Measurements from ENCODE around the gene APOBR.

Gene APOBR

DNA sequence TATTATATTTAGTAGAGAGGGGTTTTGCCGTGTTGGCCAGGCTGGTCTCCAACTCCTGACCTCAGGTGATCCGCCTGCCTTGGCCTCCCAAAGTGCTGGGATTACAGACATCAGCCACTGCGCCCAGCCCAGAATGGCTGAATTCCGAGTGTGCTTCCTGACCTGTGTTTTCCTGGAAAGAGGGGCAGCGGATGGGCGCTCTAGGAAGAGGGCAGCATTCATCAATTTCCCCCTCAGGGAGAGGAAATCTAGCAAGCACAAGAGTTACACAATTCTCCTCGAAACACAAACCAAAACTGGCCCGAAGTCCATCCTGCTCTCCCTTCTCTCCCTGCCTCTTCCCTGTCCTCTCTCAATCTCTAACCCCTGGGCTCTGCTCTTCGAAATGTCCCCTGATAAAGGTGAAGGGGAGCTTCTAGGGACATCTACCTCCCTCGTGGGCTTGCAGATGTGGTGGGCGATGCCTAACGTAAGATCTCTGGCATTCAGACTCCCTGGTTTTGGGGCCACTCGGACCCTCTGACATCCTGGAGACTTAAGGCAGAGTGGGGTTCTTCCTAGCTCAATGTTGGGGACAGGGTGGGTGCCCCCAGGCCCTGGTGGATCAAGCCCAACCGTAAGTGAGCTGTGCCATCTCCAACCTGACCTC is 11.2 kb downstream of the APOBR start:
- Histone ChIP-seq H3K4me2 (no peak overlapping the region), H3K4me1 (ENCODE audit: low read depth, poor library complexity, severe bottlenecking) (peaks cover 19% of the 10 kb centered on the region), H3K4me3 (IDR thresholded peaks at IDR 0.05; ENCODE audit: insufficient read depth, low read depth, low read length) (no peak overlapping the region), H3K27ac (no peak overlapping the region), H3K79me2 (ENCODE audit: insufficient read depth, low read depth) (no peaks in the 10 kb centered on the region), H3K36me3 (ENCODE audit: insufficient read depth) (no peaks in the 10 kb centered on the region), H4K20me1 (ENCODE audit: insufficient read depth) (no peaks in the 10 kb centered on the region), H3K27me3 (ENCODE audit: insufficient read depth, low read depth) (peaks cover 28% of the 10 kb centered on the region; the same call in 1 of the 2 replicates), H3K9ac (no peak overlapping the region), H2AFZ (ENCODE audit: low read depth) (no peak overlapping the region)
- TF ChIP-seq, protein P1, sequence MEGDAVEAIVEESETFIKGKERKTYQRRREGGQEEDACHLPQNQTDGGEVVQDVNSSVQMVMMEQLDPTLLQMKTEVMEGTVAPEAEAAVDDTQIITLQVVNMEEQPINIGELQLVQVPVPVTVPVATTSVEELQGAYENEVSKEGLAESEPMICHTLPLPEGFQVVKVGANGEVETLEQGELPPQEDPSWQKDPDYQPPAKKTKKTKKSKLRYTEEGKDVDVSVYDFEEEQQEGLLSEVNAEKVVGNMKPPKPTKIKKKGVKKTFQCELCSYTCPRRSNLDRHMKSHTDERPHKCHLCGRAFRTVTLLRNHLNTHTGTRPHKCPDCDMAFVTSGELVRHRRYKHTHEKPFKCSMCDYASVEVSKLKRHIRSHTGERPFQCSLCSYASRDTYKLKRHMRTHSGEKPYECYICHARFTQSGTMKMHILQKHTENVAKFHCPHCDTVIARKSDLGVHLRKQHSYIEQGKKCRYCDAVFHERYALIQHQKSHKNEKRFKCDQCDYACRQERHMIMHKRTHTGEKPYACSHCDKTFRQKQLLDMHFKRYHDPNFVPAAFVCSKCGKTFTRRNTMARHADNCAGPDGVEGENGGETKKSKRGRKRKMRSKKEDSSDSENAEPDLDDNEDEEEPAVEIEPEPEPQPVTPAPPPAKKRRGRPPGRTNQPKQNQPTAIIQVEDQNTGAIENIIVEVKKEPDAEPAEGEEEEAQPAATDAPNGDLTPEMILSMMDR (conservative IDR thresholded peaks at IDR 0.05; ENCODE audit: low read depth, low read length) = no peak

DNA sequence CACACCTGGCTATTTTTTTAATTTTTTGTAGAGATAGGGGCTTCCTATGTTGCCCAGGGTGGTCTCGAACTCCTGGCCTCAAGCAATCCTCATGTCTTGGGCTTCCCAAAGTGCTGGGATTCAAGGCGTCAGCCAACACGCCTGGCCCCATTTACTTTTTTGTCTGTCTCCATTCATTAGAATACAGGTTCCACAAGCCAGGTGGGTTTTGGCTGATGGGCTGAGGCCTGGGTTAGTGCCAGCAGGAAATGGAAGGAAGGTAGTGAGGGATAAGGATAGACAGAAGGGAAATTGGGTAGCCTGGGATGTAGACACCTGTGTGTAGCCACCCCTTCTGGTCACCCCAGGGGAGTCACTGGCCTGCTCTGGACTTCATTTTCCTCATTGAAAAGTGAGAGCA is 16.6 kb downstream of the APOBR start:
- no peak overlapping the region for H3K27ac ChIP-seq
- no peak overlapping the region for H3K4me3 ChIP-seq (IDR thresholded peaks at IDR 0.05; ENCODE audit: insufficient read depth, low read depth, low read length)
- no peaks in the 10 kb centered on the region for H3K36me3 ChIP-seq (ENCODE audit: insufficient read depth)
- H3K4me2 ChIP-seq = no peak overlapping the region
- H3K79me2 ChIP-seq (ENCODE audit: insufficient read depth, low read depth) = no peaks in the 10 kb centered on the region
- TF ChIP-seq, protein P1 (conservative IDR thresholded peaks at IDR 0.05; ENCODE audit: low read depth, low read length) = no peak
- no peak overlapping the region for H2AFZ ChIP-seq (ENCODE audit: low read depth)
- peaks cover 19% of the 10 kb centered on the region for H3K4me1 ChIP-seq (ENCODE audit: low read depth, poor library complexity, severe bottlenecking)
- peaks cover 12% of the 10 kb centered on the region; the same call in 1 of the 2 replicates for H3K27me3 ChIP-seq (ENCODE audit: insufficient read depth, low read depth)
- H4K20me1 ChIP-seq (ENCODE audit: insufficient read depth) = no peaks in the 10 kb centered on the region
- H3K9ac ChIP-seq = no peak overlapping the region

DNA sequence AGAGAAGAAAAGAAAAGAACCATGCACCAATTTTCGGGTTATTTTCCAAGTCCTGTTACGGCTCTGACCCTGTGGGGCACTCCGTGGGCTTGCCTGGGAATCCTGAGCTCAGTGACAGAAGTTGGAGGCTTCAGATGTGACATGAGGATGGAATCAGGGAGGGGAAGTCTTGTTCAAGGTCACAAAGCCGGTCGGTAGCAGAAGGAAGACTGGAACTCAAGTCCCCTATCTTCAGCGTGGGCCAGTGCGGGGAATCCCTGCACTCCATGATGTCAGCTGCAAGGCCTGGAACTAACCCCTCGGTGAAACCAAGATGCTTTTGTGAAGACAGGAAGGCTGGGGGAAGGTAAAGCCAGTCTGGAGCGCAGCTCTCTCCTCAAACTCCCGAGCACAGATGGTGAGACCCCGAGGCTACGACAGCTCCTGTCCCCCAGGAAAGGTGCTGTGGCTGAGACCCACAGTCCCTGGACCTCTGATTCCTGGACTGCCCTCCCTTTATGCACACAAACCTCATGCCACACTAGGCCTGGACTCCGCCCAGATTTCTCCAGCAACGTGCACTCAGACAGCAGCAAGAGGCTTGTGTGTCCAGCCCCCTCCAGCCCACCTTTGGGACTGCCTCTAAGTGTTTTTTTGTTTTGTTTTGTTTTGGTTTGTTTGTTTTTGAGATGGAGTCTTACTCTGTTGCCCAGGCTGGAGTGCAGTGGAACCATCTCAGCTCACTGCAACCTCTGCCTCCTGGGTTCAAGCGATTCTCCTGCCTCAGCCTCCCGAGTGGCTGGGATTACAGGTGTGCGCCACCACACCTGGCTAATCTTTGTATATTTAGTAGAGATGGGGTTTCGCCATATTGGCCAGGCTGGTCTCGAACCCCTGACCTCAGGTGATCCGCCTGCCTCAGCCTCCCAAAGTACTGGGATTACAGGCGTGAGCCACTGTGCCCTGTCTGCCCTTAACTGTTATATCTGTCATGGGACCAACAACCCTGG is 17.7 kb downstream of the APOBR start:
- H2AFZ ChIP-seq (ENCODE audit: low read depth) = no peak overlapping the region
- H3K4me1 ChIP-seq (ENCODE audit: low read depth, poor library complexity, severe bottlenecking) = peaks cover 18% of the 10 kb centered on the region
- no peaks in the 10 kb centered on the region for H3K36me3 ChIP-seq (ENCODE audit: insufficient read depth)
- 0 out of 2 replicates have a peak, but pooled peaks cover 1% of the 10 kb centered on the region for H3K27me3 ChIP-seq (ENCODE audit: insufficient read depth, low read depth)
- H4K20me1 ChIP-seq (ENCODE audit: insufficient read depth) = no peaks in the 10 kb centered on the region
- H3K27ac ChIP-seq = no peak overlapping the region
- H3K79me2 ChIP-seq (ENCODE audit: insufficient read depth, low read depth) = no peaks in the 10 kb centered on the region
- H3K4me2 ChIP-seq = no peak overlapping the region
- TF ChIP-seq, protein P1 (conservative IDR thresholded peaks at IDR 0.05; ENCODE audit: low read depth, low read length) = no peak
- H3K9ac ChIP-seq = no peak overlapping the region
- no peak overlapping the region for H3K4me3 ChIP-seq (IDR thresholded peaks at IDR 0.05; ENCODE audit: insufficient read depth, low read depth, low read length)

DNA sequence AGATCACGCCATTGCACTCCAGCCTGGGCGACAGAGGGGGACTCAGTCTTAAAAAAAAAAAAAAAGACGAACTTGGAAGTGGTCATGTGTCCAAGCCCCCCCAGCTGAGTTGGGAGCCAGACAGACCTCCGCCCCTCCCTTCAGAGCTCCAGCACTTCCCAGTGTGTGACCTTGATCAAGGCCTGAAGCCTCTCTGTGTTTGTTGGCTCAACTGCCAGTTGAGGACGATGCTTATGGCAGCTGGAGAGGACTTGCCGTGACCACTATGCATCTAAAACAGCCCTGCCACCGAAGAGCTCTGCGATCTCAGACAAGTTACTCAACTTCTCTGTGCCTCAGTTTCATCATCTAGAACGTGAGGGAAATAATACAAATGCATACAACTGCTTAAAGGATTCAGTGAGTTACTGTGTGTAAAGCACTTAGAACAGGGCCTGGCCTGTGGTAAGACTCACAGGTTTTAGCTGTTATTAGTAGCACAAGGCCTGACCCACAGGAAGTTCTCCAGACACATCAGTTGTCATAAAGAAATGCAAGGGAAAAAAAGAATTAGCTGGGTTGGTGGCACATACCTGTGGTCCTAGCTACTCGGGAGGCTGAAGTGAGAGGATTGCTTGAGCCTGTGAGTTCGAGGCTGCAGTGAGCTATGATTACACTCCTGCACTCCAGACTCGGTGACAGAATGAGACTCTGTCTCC is 19.2 kb downstream of the APOBR start:
- Histone ChIP-seq H3K9ac (no peak overlapping the region), H3K4me1 (ENCODE audit: low read depth, poor library complexity, severe bottlenecking) (peaks cover 2% of the 10 kb centered on the region), H3K4me3 (IDR thresholded peaks at IDR 0.05; ENCODE audit: insufficient read depth, low read depth, low read length) (no peak overlapping the region), H3K36me3 (ENCODE audit: insufficient read depth) (no peaks in the 10 kb centered on the region), H3K27ac (no peak overlapping the region), H3K27me3 (ENCODE audit: insufficient read depth, low read depth) (no peaks in the 10 kb centered on the region), H3K79me2 (ENCODE audit: insufficient read depth, low read depth) (no peaks in the 10 kb centered on the region), H2AFZ (ENCODE audit: low read depth) (no peak overlapping the region), H4K20me1 (ENCODE audit: insufficient read depth) (no peaks in the 10 kb centered on the region), H3K4me2 (no peak overlapping the region)
- TF ChIP-seq, protein P1 (conservative IDR thresholded peaks at IDR 0.05; ENCODE audit: low read depth, low read length) = no peak
